ENCODE data around the gene TGFB1I1. TPM values are rescaled to one million over a fixed set of nuclear protein-coding genes. Genes with fewer than 3 reads are reported as not detected.

TGFB1I1 gene
- total RNA-seq, 1 donor = 121 TPM

DNA sequence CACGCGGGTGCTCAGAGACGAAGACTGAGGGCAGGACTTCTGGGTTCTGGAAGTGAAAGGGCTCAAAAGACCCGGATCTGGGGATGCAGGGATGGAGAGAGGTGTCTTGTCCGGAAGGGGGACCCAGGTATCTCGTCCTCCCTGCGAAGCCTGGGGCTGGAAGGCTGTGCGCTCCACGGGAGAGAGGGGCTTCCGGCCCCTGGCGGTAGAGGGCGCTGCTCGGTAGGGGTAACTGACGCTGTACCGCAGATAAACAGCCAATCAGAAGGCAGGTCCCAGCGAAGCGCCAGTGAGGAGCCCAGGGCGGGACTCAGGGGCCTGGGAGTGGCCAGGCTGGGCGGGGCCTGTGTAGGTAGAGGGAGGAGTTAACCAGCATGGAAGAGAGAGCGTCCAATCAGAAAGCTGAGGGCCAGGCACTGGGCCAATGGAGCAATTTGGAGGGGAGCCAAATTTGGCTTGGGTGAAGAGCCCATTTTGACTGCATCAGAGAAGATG lies 804 bp downstream of the TGFB1I1 start:
- DNase-seq (ENCODE audit: low read depth) = peak; percentile 93

DNA sequence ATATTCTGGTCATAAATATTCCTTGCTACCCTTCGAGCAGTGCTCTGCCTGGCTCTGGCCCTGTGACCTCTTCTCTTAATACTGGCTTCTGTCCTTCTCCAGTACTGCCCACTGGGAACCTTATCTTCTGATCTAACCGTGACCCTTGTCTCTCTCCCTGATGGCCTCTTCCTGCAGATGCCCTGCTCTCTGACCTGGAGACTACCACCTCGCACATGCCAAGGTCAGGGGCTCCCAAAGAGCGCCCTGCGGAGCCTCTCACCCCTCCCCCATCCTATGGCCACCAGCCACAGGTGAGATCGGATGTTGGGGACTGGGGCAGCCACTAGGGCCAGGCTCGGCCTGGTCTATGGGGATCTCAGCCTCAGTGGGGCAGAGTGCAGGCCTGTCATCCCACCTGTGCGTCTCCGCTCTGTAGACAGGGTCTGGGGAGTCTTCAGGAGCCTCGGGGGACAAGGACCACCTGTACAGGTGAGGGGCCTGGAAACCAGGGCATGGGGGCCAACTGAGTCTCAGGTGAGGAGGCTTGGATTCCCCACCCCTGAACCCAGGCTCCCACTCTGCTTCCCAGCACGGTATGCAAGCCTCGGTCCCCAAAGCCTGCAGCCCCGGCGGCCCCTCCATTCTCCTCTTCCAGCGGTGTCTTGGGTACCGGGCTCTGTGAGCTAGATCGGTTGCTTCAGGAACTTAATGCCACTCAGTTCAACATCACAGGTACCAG lies 1.5 kb downstream of the TGFB1I1 start:
- H3K4me3 ChIP-seq (ENCODE audit: low read depth, low read length) = peak overlapping the region; percentile 90
- TF ChIP-seq, protein P1, sequence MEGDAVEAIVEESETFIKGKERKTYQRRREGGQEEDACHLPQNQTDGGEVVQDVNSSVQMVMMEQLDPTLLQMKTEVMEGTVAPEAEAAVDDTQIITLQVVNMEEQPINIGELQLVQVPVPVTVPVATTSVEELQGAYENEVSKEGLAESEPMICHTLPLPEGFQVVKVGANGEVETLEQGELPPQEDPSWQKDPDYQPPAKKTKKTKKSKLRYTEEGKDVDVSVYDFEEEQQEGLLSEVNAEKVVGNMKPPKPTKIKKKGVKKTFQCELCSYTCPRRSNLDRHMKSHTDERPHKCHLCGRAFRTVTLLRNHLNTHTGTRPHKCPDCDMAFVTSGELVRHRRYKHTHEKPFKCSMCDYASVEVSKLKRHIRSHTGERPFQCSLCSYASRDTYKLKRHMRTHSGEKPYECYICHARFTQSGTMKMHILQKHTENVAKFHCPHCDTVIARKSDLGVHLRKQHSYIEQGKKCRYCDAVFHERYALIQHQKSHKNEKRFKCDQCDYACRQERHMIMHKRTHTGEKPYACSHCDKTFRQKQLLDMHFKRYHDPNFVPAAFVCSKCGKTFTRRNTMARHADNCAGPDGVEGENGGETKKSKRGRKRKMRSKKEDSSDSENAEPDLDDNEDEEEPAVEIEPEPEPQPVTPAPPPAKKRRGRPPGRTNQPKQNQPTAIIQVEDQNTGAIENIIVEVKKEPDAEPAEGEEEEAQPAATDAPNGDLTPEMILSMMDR (IDR thresholded peaks at IDR 0.05; ENCODE audit: insufficient read depth, low read depth, low read length) = no peak
- no peak for DNase-seq (ENCODE audit: low read depth)

More for the DNA sequence above, 804 bp downstream of the TGFB1I1 start:
- H3K4me3 ChIP-seq (ENCODE audit: low read depth, low read length) = peak overlapping the region; percentile 90
- TF ChIP-seq, protein P1 (IDR thresholded peaks at IDR 0.05; ENCODE audit: insufficient read depth, low read depth, low read length) = peak; percentile 80

DNA sequence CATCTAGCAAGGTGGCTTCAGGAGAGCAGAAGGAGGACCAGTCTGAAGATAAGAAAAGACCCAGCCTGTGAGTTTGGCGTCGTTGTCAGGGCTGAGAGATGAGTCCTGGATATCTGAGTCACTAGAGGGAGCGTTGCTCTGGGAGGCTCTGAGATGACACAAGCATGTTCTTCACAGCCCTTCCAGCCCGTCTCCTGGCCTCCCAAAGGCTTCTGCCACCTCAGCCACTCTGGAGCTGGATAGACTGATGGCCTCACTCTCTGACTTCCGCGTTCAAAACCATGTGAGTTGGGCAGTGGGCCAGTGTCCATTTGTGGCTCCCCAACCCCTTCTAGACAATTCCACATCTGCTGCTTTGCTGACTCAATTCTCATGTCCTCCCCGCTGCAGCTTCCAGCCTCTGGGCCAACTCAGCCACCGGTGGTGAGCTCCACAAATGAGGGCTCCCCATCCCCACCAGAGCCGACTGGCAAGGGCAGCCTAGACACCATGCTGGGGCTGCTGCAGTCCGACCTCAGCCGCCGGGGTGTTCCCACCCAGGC lies 2.3 kb downstream of the TGFB1I1 start:
- no peak overlapping the region for H3K4me3 ChIP-seq (ENCODE audit: low read depth, low read length)
- DNase-seq (ENCODE audit: low read depth) = peak; percentile 62
- TF ChIP-seq, protein P1 (IDR thresholded peaks at IDR 0.05; ENCODE audit: insufficient read depth, low read depth, low read length) = no peak

DNA sequence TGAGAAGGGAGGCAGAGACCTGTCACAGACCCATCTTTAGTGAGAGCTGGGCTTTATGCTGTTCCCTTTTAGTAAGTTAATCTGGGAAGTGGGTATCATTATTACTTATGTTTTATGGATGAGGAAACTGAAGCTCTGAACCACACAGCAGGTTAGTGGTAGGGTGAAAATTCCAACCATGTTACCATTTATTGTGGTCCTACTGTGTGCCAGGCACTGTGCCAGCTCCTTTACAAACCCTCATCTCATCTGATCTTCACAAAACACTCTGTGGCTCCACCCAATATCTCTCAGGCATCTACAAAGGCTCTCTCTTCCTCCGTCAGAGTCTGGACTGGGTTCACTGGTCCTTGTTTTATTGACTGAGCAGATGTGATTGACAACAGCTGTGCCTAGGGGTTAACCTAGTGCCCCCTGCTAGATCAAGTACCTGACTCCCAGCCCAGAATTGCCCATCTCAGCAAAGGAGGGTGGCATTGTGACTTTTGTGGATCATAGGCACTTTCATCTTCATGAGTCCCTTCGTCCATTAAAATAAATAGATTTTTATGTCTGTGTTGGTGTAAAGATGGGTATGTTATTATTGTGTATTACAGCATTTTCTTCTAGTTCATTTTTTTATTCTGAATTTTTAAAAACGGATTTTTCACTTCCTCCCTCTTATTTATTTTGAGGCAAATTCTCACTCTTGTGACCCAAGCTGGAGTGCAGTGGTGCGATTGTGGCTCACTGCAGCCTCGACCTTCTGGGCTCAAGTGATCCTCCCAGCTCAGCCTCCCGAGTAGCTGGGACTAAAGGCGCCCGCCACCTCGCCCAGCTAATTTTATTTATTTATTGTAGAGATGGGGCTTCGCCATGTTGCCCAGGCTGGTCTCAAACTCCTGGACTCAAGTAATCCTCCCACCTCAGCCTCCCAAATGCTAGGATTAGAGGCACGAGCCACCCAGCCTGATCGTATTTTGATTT lies 3.1 kb downstream of the TGFB1I1 start:
- H3K4me3 ChIP-seq (ENCODE audit: low read depth, low read length) = no peak overlapping the region
- TF ChIP-seq, protein P1 (IDR thresholded peaks at IDR 0.05; ENCODE audit: insufficient read depth, low read depth, low read length) = no peak
- no peak for DNase-seq (ENCODE audit: low read depth)

DNA sequence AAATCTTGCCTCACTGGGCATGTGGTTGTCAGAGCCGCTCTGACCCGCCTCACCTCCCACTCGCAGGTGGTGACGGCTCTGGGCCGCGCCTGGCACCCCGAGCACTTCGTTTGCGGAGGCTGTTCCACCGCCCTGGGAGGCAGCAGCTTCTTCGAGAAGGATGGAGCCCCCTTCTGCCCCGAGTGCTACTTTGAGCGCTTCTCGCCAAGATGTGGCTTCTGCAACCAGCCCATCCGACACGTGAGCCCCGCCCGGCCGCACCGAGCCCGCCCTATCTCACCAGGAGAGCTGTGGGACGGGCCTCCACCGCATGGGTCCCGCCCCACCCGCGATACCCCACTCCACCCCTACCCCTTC lies 4.0 kb downstream of the TGFB1I1 start:
- no peak overlapping the region for H3K4me3 ChIP-seq (ENCODE audit: low read depth, low read length)
- no peak for DNase-seq (ENCODE audit: low read depth)
- TF ChIP-seq, protein P1 (IDR thresholded peaks at IDR 0.05; ENCODE audit: insufficient read depth, low read depth, low read length) = no peak

DNA sequence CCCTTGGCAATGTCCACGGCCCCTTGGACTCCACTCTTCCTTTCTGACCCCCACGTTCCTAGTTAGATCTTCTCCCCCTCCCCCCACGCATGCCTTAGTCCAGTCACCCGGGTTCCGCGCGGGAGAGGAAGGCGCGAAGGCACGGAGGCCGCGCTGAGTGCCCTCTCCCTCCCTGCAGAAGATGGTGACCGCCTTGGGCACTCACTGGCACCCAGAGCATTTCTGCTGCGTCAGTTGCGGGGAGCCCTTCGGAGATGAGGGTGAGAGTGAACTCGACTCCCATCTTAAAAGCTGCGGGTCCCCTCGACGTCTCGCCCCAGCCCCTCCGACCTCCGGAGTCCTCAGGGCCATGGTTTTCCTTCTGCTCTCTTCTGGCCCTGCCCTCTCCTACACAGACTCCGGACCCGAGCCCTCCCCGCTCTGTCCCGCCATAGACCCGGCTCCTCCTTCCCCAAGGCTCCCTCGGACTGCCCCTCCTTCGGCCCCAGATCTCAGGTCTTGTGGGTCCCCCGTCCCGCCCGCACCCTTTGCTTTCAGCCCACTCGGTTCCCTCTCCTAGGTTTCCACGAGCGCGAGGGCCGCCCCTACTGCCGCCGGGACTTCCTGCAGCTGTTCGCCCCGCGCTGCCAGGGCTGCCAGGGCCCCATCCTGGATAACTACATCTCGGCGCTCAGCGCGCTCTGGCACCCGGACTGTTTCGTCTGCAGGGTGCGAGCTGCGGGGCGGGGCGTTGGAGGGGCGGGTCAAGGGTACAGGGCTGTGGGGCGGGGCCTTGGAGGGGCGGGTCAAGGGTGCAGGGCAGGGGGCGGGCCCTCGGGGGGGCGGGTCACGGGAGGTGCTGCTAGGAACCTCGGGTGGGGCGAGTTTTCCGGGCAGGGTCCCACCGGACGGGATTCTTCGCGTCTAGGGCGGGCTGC lies 4.6 kb downstream of the TGFB1I1 start:
- no peak for DNase-seq (ENCODE audit: low read depth)
- no peak overlapping the region for H3K4me3 ChIP-seq (ENCODE audit: low read depth, low read length)
- TF ChIP-seq, protein P1 (IDR thresholded peaks at IDR 0.05; ENCODE audit: insufficient read depth, low read depth, low read length) = no peak

Data from fibroblast of villous mesenchyme (primary cell).